GM12892 (cell line): Measurements from ENCODE around the gene MALAT1.
A peak's percentile ranks its signal among the peaks of the same experiment; 100 is the strongest.

Source experiments
- POLR2A ChIP-seq: IDR thresholded peaks from 2 replicates; pipeline ENCODE4 v1.6.1; 2011; ENCODE audit warnings: low read depth, low read length, control low read depth
- POLR2AphosphoS5 ChIP-seq: IDR thresholded peaks from 2 replicates; pipeline ENCODE4 v1.6.1; 2011; ENCODE audit warnings: low read depth, low read length, control low read depth
- TAF1 ChIP-seq: IDR thresholded peaks from 2 replicates; pipeline ENCODE4 v1.6.1; 2011; ENCODE audit warnings: low read depth, mild to moderate bottlenecking, control low read depth, low read length, borderline replicate concordance

DNA sequence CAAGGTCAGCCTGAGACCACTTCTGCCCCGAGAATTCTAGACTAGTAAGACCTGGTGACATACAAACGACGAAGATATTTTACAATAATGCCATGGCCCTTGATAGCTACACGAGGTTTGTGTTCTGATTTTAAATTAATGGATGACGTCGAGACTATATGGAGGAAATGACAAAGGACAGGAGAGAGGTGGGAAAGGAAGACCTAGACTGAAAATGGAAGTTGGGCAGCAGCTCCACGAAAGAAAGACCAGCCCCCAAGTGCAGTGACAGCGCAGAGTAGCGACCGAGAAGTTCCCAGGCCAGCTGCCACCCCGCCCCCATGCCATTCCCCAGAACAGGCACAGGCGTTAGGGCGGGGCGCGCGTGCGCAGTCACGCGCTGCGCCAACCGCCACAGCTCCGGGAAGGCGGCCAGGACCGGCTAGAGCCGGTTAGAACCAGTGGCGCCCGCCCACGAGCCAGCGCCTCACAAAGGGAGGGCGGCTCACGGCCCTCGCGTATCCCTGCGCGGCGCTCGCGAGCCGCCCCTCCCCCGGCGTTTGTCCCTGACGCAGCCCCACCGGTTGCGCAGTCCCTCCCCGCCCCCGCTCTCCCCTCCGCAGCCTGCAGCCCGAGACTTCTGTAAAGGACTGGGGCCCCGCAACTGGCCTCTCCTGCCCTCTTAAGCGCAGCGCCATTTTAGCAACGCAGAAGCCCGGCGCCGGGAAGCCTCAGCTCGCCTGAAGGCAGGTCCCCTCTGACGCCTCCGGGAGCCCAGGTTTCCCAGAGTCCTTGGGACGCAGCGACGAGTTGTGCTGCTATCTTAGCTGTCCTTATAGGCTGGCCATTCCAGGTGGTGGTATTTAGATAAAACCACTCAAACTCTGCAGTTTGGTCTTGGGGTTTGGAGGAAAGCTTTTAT lies 1.5 kb upstream of the MALAT1 start:
- TF ChIP-seq POLR2AphosphoS5 (peak; percentile 83; the same call in 1 of the 2 replicates), POLR2A (peak; percentile 66), TAF1 (peak; percentile 92)
